GM10248 (cell line): ENCODE results near the gene TUBGCP4.
A peak's percentile ranks its signal among the peaks of the same experiment; 100 is the strongest.

Experiments
- CTCF ChIA-PET: fragments of 300-600 bp; sonication (Branson Sonifier 250); formaldehyde crosslinking; extraction: SDS; loops from one replicate; lab custom pipeline; 2021; ENCODE audit warnings: antibody characterized with exemption; lab: Yijun Ruan, JAX
- POLR2A ChIA-PET: fragments of 350-650 bp; sonication (Branson Sonifier 250); formaldehyde crosslinking; extraction: SDS; loops from one replicate; lab custom pipeline; 2020; ENCODE audit warnings: antibody characterized with exemption; lab: Yijun Ruan, JAX
- DNase-seq: peaks from one replicate; pipeline ENCODE4 v3.0.0; 2012; ENCODE audit errors: extremely low spot score
- CTCF ChIP-seq: IDR thresholded peaks from 2 replicates; pipeline ENCODE4 v1.5.1; 2012; ENCODE audit warnings: mild to moderate bottlenecking, low read depth; ENCODE audit errors: extremely low read depth, missing control alignments, control extremely low read depth

Gene TUBGCP4

GRCh38 chr15:43441316-43441715, 70.4 kb downstream of the TUBGCP4 start:
- ChIA-PET CTCF (interaction anchor here (1.2 to 2.0 kb wide), 9 partner anchors 12 to 73 kb away, joined by 3 to 10 read pairs (median 4); no protein-coding TSS in a partner anchor), POLR2A (interaction anchor here (0.8 to 1.0 kb wide), 2 partner anchors 8 to 70 kb away, joined by 3 read pairs; no protein-coding TSS in a partner anchor)
- TF ChIP-seq CTCF = no peak
- peak; percentile 35 for DNase-seq

DNA sequence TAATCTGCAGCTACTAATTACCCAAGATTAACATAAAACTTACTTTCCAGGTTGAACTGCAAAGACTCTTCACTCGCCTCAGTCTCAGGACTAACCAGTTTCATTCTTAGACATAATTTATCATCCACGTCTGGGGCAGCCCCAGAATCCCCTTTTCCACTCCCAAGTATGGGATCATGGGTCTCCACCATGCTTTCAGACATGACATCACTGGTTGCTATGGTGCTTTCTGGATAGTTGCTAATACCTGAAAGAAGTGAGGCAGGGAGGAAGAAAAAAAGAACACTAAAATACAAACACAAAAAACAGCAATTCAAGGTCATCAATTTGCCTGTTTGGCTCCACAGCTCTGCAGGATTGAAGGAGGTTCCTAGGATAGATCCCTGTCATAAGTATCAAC, 75.4 kb downstream of the TUBGCP4 start:
- ChIA-PET CTCF (no interaction called here), POLR2A (no interaction called here)

DNA sequence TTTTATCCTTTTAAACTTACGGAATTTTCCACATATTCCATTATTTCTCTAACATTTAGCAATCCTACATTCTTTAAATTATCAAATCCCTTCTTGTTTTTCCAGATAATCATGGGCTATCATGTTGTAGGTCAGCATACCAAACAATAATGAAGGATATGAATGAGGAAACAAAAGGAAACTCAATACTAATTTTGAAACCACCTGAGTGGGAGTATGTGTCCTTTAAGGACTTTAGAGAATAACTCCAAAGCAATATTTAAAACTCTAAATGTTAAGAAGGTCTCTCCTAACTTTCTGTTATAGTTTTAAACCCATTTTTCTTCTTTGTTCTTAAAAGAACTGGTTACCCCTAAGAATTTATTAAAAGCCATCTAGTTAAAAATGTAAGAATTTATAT, 79.1 kb downstream of the TUBGCP4 start:
- DNase-seq = no peak
- TF ChIP-seq CTCF = no peak
- CTCF ChIA-PET = interaction anchor here (1.5 kb wide), 1 partner anchor 12 kb away, joined by 5 read pairs; no protein-coding TSS in a partner anchor
- POLR2A ChIA-PET = interaction anchor here (1.0 kb wide), 1 partner anchor 9 kb away, joined by 3 read pairs; no protein-coding TSS in a partner anchor

More for the DNA sequence above, 75.4 kb downstream of the TUBGCP4 start:
- TF ChIP-seq CTCF = no peak
- DNase-seq = no peak
